ENCODE results near the gene MEP1A.

The MEP1A gene

DNA sequence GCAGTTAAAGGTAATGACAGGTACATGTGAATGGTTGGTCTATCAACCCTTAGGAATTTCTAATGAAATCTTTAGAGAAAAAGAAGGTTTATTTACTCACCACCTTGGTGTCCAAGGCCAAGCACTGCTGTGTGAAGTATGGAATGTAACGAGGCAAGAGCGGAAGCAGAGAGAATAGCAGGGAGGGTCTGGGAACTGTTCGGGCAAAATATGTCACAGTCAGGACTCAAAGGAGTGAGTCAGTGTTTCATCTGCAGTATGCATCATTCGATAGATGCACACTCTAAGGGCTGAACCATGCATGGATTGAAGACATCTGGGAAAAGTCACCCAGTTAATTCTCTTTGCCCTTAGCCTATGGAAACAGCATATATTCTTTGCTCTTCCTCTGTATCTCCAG, 95.4 kb downstream of the MEP1A start:
- Histone ChIP-seq H3K9me3 (ENCODE audit: control insufficient read depth, low read length) (no peaks in the 10 kb centered on the region), H2BK15ac (ENCODE audit: low read depth, poor library complexity, severe bottlenecking) (no peak overlapping the region), H3K14ac (ENCODE audit: low read length in 2 of 2) (no peak overlapping the region), H2BK120ac (ENCODE audit: low read depth, low read length) (no peak overlapping the region), H3K36me3 (ENCODE audit: control insufficient read depth in 1 of 2, insufficient read depth in 2 of 2, low read depth in 1 of 2, low read length in 2 of 2) (no peaks in the 10 kb centered on the region), H3K18ac (ENCODE audit: low read depth in 1 of 2, low read length in 2 of 2) (no peak overlapping the region), H3K4ac (ENCODE audit: low read depth in 1 of 2, low read length in 2 of 2) (no peak overlapping the region), H2BK12ac (ENCODE audit: low read length in 2 of 2) (no peak overlapping the region), H3K79me1 (replicated peaks; ENCODE audit: low read length, poor library complexity, severe bottlenecking) (no peaks in the 10 kb centered on the region), H4K91ac (ENCODE audit: low read length) (no peak overlapping the region), H3K23ac (ENCODE audit: low read length in 2 of 2) (no peak overlapping the region), H2AFZ (ENCODE audit: low read depth, low read length) (no peak overlapping the region), H3K27me3 (ENCODE audit: control insufficient read depth in 1 of 2, insufficient read depth in 1 of 2, low read length in 2 of 2) (peaks cover 0 to 3% of the 10 kb centered on the region in 2 experiments), H2BK5ac (ENCODE audit: low read depth, low read length, poor library complexity, severe bottlenecking) (no peak overlapping the region), H3K9ac (ENCODE audit: low read length) (no peak overlapping the region), H4K8ac (ENCODE audit: low read length) (no peak overlapping the region), H3K4me1 (ENCODE audit: control insufficient read depth, insufficient read depth, low read depth, low read length) (peaks cover 2% of the 10 kb centered on the region), H3K4me3 (ENCODE audit: insufficient read depth in 1 of 2, low read depth in 1 of 2, low read length in 2 of 2) (no peak overlapping the region), H2AK5ac (ENCODE audit: low read length, severe bottlenecking) (no peak overlapping the region), H3K4me2 (ENCODE audit: low read length, poor library complexity, severe bottlenecking) (no peak overlapping the region), H3K27ac (ENCODE audit: low read length, poor library complexity, severe bottlenecking) (no peak overlapping the region)
- WGBS = 36% methylated on average over 4 of the region's 4 CpGs
- peak; percentile 65 for DNase-seq
